ENCODE data around the gene PMIS2.
"Not testable (repeated sequence)": the region's sequence is repeated elsewhere in the genome, so short reads cannot be mapped to it uniquely, and the experiment has no call there.

Gene PMIS2

GRCh38 chr19:35565016-35565856 is 20.7 kb upstream of the PMIS2 start:
- no peak overlapping the region for H2AFZ ChIP-seq (ENCODE audit: low read length, unreplicated experiment)
- H3K27ac ChIP-seq (ENCODE audit: low read depth, low read length) = no peak overlapping the region
- peaks cover 12% of the 10 kb centered on the region for H3K27me3 ChIP-seq (ENCODE audit: insufficient read depth, low read length)
- no peaks in the 10 kb centered on the region for H3K4me1 ChIP-seq (ENCODE audit: control insufficient read depth, insufficient read depth, low read length, unreplicated experiment)
- H3K4me3 ChIP-seq (ENCODE audit: low read depth, low read length) = no peak overlapping the region
- H3K36me3 ChIP-seq (ENCODE audit: insufficient read depth, low read length) = no peaks in the 10 kb centered on the region
- no peaks in the 10 kb centered on the region for H3K79me2 ChIP-seq (ENCODE audit: control insufficient read depth, insufficient read depth, low read length, unreplicated experiment)

GRCh38 chr19:35566738-35567137 is 19.2 kb upstream of the PMIS2 start:
- Histone ChIP-seq H3K79me2 (ENCODE audit: control insufficient read depth, insufficient read depth, low read length, unreplicated experiment) (no peaks in the 10 kb centered on the region), H3K27ac (ENCODE audit: low read depth, low read length) (no peak overlapping the region), H3K27me3 (ENCODE audit: insufficient read depth, low read length) (peaks cover 16% of the 10 kb centered on the region), H3K4me1 (ENCODE audit: control insufficient read depth, insufficient read depth, low read length, unreplicated experiment) (no peaks in the 10 kb centered on the region), H2AFZ (ENCODE audit: low read length, unreplicated experiment) (no peak overlapping the region), H3K4me3 (ENCODE audit: low read depth, low read length) (no peak overlapping the region), H3K36me3 (ENCODE audit: insufficient read depth, low read length) (no peaks in the 10 kb centered on the region)

- Histone ChIP-seq H3K4me3 (ENCODE audit: low read depth, low read length) (no peak overlapping the region), H3K79me2 (ENCODE audit: control insufficient read depth, insufficient read depth, low read length, unreplicated experiment) (no peaks in the 10 kb centered on the region), H3K36me3 (ENCODE audit: insufficient read depth, low read length) (no peaks in the 10 kb centered on the region), H3K27ac (ENCODE audit: low read depth, low read length) (no peak overlapping the region), H2AFZ (ENCODE audit: low read length, unreplicated experiment) (no peak overlapping the region), H3K4me1 (ENCODE audit: control insufficient read depth, insufficient read depth, low read length, unreplicated experiment) (no peaks in the 10 kb centered on the region), H3K27me3 (ENCODE audit: insufficient read depth, low read length) (peaks cover 7% of the 10 kb centered on the region)
Observed at GRCh38 chr19:35569281-35569781, 16.6 kb upstream of the PMIS2 start.

- Histone ChIP-seq H3K79me2 (ENCODE audit: control insufficient read depth, insufficient read depth, low read length, unreplicated experiment) (no peaks in the 10 kb centered on the region), H3K27ac (ENCODE audit: low read depth, low read length) (no peak overlapping the region), H3K4me1 (ENCODE audit: control insufficient read depth, insufficient read depth, low read length, unreplicated experiment) (no peaks in the 10 kb centered on the region), H3K36me3 (ENCODE audit: insufficient read depth, low read length) (no peaks in the 10 kb centered on the region), H2AFZ (ENCODE audit: low read length, unreplicated experiment) (no peak overlapping the region), H3K27me3 (ENCODE audit: insufficient read depth, low read length) (peaks cover 7% of the 10 kb centered on the region), H3K4me3 (ENCODE audit: low read depth, low read length) (no peak overlapping the region)
Observed at GRCh38 chr19:35571406-35571965, 14.5 kb upstream of the PMIS2 start.

- H3K36me3 ChIP-seq (ENCODE audit: insufficient read depth, low read length) = no peaks in the 10 kb centered on the region
- no peak overlapping the region for H3K27ac ChIP-seq (ENCODE audit: low read depth, low read length)
- H3K27me3 ChIP-seq (ENCODE audit: insufficient read depth, low read length) = no peaks in the 10 kb centered on the region; the same call in 1 of the 2 replicates
- no peaks in the 10 kb centered on the region for H3K79me2 ChIP-seq (ENCODE audit: control insufficient read depth, insufficient read depth, low read length, unreplicated experiment)
- H3K4me1 ChIP-seq (ENCODE audit: control insufficient read depth, insufficient read depth, low read length, unreplicated experiment) = no peaks in the 10 kb centered on the region
- H3K4me3 ChIP-seq (ENCODE audit: low read depth, low read length) = no peak overlapping the region
- H2AFZ ChIP-seq (ENCODE audit: low read length, unreplicated experiment) = no peak overlapping the region
Observed at GRCh38 chr19:35577918-35578317, 8.1 kb upstream of the PMIS2 start.

- no peaks in the 10 kb centered on the region for H3K79me2 ChIP-seq (ENCODE audit: control insufficient read depth, insufficient read depth, low read length, unreplicated experiment)
- H3K27me3 ChIP-seq (ENCODE audit: insufficient read depth, low read length) = no peaks in the 10 kb centered on the region; the same call in 1 of the 2 replicates
- H2AFZ ChIP-seq (ENCODE audit: low read length, unreplicated experiment) = no peak overlapping the region
- H3K36me3 ChIP-seq (ENCODE audit: insufficient read depth, low read length) = no peaks in the 10 kb centered on the region
- no peak overlapping the region for H3K27ac ChIP-seq (ENCODE audit: low read depth, low read length)
- no peak overlapping the region for H3K4me3 ChIP-seq (ENCODE audit: low read depth, low read length)
- H3K4me1 ChIP-seq (ENCODE audit: control insufficient read depth, insufficient read depth, low read length, unreplicated experiment) = no peaks in the 10 kb centered on the region
Observed at GRCh38 chr19:35578707-35579106, 7.3 kb upstream of the PMIS2 start.

- no peaks in the 10 kb centered on the region for H3K79me2 ChIP-seq (ENCODE audit: control insufficient read depth, insufficient read depth, low read length, unreplicated experiment)
- H3K4me1 ChIP-seq (ENCODE audit: control insufficient read depth, insufficient read depth, low read length, unreplicated experiment) = no peaks in the 10 kb centered on the region
- H3K27me3 ChIP-seq (ENCODE audit: insufficient read depth, low read length) = peaks cover 9% of the 10 kb centered on the region; the same call in 1 of the 2 replicates
- H3K36me3 ChIP-seq (ENCODE audit: insufficient read depth, low read length) = no peaks in the 10 kb centered on the region
- H2AFZ ChIP-seq (ENCODE audit: low read length, unreplicated experiment) = no peak overlapping the region
- H3K4me3 ChIP-seq (ENCODE audit: low read depth, low read length) = no peak overlapping the region
- no peak overlapping the region for H3K27ac ChIP-seq (ENCODE audit: low read depth, low read length)
Observed at GRCh38 chr19:35582760-35583159, 3.2 kb upstream of the PMIS2 start.

GRCh38 chr19:35587321-35587720 is 1.3 kb downstream of the PMIS2 start:
- H3K27me3 ChIP-seq (ENCODE audit: insufficient read depth, low read length) = peaks cover 9% of the 10 kb centered on the region; the same call in 1 of the 2 replicates
- no peaks in the 10 kb centered on the region for H3K4me1 ChIP-seq (ENCODE audit: control insufficient read depth, insufficient read depth, low read length, unreplicated experiment)
- H3K4me3 ChIP-seq (ENCODE audit: low read depth, low read length) = no peak overlapping the region
- H3K27ac ChIP-seq (ENCODE audit: low read depth, low read length) = no peak overlapping the region
- no peaks in the 10 kb centered on the region for H3K36me3 ChIP-seq (ENCODE audit: insufficient read depth, low read length)
- H2AFZ ChIP-seq (ENCODE audit: low read length, unreplicated experiment) = no peak overlapping the region
- no peaks in the 10 kb centered on the region for H3K79me2 ChIP-seq (ENCODE audit: control insufficient read depth, insufficient read depth, low read length, unreplicated experiment)

GRCh38 chr19:35590875-35591274 is 4.9 kb downstream of the PMIS2 start:
- Histone ChIP-seq H2AFZ (ENCODE audit: low read length, unreplicated experiment) (no peak overlapping the region), H3K27ac (ENCODE audit: low read depth, low read length) (no peak overlapping the region), H3K36me3 (ENCODE audit: insufficient read depth, low read length) (no peaks in the 10 kb centered on the region), H3K27me3 (ENCODE audit: insufficient read depth, low read length) (no peaks in the 10 kb centered on the region), H3K79me2 (ENCODE audit: control insufficient read depth, insufficient read depth, low read length, unreplicated experiment) (no peaks in the 10 kb centered on the region), H3K4me1 (ENCODE audit: control insufficient read depth, insufficient read depth, low read length, unreplicated experiment) (no peaks in the 10 kb centered on the region), H3K4me3 (ENCODE audit: low read depth, low read length) (no peak overlapping the region)

GRCh38 chr19:35592226-35592625 is 6.3 kb downstream of the PMIS2 start:
- Histone ChIP-seq H3K27ac (ENCODE audit: low read depth, low read length) (no peak overlapping the region), H3K36me3 (ENCODE audit: insufficient read depth, low read length) (no peaks in the 10 kb centered on the region), H3K4me1 (ENCODE audit: control insufficient read depth, insufficient read depth, low read length, unreplicated experiment) (no peaks in the 10 kb centered on the region), H2AFZ (ENCODE audit: low read length, unreplicated experiment) (no peak overlapping the region), H3K79me2 (ENCODE audit: control insufficient read depth, insufficient read depth, low read length, unreplicated experiment) (no peaks in the 10 kb centered on the region), H3K27me3 (ENCODE audit: insufficient read depth, low read length) (no peaks in the 10 kb centered on the region), H3K4me3 (ENCODE audit: low read depth, low read length) (no peak overlapping the region)

- not testable (repeated sequence) for H3K79me2 ChIP-seq (ENCODE audit: control insufficient read depth, insufficient read depth, low read length, unreplicated experiment); H3K4me1 ChIP-seq (ENCODE audit: control insufficient read depth, insufficient read depth, low read length, unreplicated experiment); H3K27me3 ChIP-seq (ENCODE audit: insufficient read depth, low read length); H3K27ac ChIP-seq (ENCODE audit: low read depth, low read length); H3K4me3 ChIP-seq (ENCODE audit: low read depth, low read length); H2AFZ ChIP-seq (ENCODE audit: low read length, unreplicated experiment); H3K36me3 ChIP-seq (ENCODE audit: insufficient read depth, low read length)
Observed at GRCh38 chr19:35595026-35595425, 9.1 kb downstream of the PMIS2 start.
